ENCODE results near the gene FXYD3.

The FXYD3 gene

GRCh38 chr19:35107545-35107944 lies 8.1 kb upstream of the FXYD3 start:
- DNase-seq: peak; percentile 78 to 85 (median 78)

DNA sequence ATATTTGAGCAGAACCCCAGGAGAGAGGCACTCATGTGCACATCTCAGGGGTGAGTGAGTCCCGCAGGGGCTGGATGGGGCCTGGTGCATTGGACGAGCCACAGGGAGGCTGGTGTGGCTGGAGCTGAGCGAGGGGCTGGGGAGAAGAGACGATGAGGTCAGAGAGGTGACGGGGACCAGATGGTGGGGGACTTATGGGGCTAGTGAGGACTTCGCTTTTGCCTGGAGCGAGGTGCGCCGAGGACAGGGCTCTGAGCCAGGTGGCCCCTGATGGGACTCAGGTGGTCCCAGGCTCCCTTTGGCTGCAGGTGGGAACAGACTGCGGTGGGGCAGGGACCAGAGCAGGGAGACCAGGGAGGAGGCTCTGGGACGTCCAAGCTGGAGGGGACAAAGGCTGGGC lies 6.9 kb upstream of the FXYD3 start:
- DNase-seq: no peak

- no peak for DNase-seq
These were observed 6.1 kb upstream of the FXYD3 start for GRCh38 chr19:35109395-35110112.

DNA sequence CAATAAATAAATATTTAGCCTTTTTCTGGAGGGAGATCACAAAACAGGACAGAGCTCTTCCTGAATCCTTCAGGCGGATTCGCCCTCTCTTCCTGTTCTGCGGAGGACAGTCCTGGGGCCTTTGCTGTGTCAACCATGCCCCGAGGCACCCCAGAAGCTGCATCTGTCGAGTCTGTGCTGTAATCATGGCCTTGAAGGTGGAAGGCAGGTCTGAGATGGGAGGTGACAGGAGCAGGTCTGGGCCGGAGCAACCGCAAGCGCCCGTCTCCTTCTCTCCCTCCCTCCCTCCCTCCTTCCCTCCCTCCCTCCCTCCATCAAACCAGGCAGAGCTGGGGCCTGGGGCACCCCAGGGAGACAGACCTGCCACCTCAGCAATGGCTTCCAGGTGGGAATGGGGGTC lies 4.6 kb upstream of the FXYD3 start:
- no peak for DNase-seq

- DNase-seq: peak in 2 of 3 donors; percentile 24 to 31
These were observed 2.5 kb upstream of the FXYD3 start for GRCh38 chr19:35112995-35113688.

- peak; percentile 55 to 72 (median 63) for DNase-seq
These were observed 1.1 kb upstream of the FXYD3 start for GRCh38 chr19:35114353-35115176.

GRCh38 chr19:35116072-35116801 lies 614 bp downstream of the FXYD3 start:
- DNase-seq: no peak

GRCh38 chr19:35117116-35117515 lies 1.5 kb downstream of the FXYD3 start:
- no peak for DNase-seq

DNA sequence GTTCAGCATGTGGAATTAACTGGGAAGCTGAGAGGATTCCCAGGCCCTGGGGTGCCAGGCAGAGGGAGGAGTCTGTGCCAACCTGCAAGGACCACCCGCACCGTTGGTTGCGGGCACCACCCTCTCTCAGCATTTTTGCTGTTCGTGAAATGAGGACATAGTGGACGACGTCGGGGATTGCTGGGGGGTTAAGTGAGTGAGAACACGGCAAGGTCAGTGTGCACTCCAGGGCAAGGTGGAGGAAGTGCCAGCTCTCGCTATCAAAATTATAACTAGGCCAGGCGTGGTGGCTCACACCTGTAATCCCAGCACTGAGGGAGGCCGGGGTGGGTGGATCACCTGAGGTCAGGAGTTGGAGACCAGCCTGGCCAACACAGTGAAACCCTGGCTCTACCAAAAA lies 2.2 kb downstream of the FXYD3 start:
- DNase-seq: no peak

GRCh38 chr19:35118268-35119020 lies 2.8 kb downstream of the FXYD3 start:
- DNase-seq: no peak

DNA sequence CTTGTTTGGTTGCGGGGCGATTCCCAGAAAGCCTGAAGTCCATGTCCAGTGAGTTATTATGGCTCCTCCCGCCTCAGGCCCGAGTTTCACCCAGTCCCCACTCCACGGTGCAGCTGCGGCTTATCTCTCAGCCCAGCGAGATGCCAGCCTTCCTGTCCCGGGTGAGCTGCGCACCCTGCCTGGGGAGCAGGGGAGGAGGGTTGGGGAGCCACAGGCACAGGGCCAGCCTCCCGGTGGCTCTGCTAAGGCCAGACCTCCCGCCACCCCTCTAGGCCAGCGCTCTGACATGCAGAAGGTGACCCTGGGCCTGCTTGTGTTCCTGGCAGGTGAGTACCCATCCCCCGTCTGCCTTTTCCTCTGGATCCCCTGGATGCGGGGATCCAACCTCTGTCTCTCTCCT lies 3.5 kb downstream of the FXYD3 start:
- DNase-seq: no peak

DNA sequence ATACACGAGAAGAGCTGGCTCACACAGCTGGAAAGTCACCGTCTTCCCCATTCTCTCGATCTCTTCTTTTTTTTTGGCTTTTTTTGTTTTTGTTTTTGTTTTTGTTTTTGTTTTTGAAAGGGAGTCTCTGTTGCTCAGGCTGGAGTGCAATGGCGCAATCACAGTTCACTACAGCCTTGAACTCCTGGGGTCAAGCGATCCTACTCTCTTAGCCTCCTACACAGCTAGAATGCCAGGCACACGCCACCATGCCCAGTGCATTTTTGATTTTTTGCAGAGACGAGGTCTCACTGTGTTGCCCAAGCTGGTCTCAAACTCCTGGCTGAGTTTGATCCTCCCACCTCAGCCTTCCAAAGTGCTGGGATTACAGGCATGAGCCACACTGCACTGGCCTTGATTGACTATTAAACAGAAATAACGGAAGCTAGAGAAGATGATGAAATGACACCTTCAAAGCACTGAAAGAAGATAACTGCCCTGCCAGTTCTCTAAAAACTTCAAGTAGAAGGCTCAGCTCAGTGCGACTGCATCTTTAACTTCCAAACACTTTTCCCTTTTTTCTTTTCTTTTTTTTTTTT lies 4.0 kb downstream of the FXYD3 start:
- DNase-seq: peak in 2 of 3 donors; percentile 38 to 52

GRCh38 chr19:35120492-35120891 lies 4.9 kb downstream of the FXYD3 start:
- peak; percentile 94 to 97 (median 97) for DNase-seq

GRCh38 chr19:35120898-35121297 lies 5.3 kb downstream of the FXYD3 start:
- peak; percentile 61 to 70 (median 67) for DNase-seq

DNA sequence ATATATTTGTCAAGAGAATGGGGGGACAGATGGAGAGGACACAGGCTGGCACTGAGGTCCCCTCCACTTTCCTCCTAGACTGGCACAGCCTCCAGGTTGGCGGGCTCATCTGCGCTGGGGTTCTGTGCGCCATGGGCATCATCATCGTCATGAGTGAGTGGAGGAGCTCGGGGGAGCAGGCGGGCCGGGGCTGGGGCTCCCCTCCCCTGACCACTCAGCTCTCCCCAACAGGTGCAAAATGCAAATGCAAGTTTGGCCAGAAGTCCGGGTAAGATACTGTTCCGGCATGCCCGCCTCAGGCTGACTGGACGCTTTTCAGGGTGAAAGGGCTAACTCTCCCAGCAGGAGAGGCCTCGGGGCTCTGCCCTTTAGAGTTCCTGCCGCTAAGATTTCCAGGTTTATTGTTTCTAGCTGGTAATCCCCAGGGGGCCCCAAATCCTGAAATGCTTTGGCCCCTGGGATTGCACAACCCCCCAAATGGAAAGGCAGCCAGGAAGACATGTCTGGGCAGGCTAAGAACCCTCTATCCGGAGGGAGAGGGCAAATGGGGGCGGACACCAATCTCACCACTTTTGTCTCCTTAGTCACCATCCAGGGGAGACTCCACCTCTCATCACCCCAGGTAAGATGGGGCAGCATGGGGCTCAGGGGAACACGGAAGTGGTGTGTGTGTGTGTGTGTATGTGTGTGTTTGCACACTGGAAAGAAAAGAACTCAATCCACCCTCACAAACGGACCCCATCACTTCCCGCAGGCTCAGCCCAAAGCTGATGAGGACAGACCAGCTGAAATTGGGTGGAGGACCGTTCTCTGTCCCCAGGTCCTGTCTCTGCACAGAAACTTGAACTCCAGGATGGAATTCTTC lies 7.3 kb downstream of the FXYD3 start:
- DNase-seq: no peak

GRCh38 chr19:35123573-35123972 lies 8.0 kb downstream of the FXYD3 start:
- peak; percentile 64 to 84 (median 82) for DNase-seq

DNA sequence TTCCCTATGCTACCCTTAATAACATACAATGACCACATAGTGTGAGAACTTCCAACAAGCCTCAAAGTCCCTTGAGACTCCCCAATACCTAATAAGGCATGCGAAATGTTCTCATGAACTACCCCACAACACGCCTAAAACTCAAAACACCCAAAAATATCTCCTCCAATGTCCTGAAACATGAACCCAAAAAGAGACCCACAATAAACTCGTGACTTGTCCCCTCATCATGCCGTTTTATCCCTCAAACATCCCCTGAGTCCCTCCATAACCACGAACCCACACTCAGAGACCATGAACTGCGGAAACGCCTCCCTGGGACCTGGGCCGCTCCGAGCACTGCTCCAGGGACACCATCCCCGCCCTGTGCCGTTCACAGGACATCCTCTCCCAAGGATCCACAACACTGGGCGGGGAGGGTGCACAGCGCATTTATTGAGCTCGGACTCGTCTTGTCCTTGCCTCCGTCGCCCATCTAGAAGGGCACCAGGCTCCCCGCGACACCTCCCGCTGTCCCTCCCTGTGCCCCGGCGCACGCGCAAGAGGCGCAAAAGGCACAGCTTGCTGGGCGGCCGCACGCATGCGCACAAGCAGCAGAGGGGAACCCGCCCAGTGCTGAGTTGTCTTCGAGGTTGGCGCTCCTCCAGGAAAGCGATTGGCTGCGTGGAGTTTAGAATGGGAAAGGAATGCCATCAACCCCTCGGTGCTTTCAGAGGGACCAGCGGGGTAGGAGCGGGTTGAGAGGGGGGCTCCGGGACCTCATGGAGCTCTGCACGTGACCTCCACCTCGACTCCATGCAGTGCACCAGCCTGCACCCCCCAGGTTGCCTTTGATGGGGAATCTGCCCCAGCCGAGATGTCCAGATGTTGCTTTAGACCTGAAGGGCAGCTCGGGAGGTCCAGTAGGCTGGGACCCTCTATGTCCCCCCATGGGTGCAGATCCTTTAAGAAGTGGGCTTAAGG lies 8.8 kb downstream of the FXYD3 start:
- DNase-seq: peak; percentile 94 to 97 (median 96)

- no peak for DNase-seq
These were observed 9.7 kb downstream of the FXYD3 start for GRCh38 chr19:35125270-35125717.
